ENCODE measurements around the gene LRRC61. TPM values are rescaled to one million over a fixed set of nuclear protein-coding genes. Genes with fewer than 3 reads are reported as not detected.
A peak's percentile ranks its signal among the peaks of the same experiment; 100 is the strongest.

The LRRC61 gene
- total and polyA plus RNA-seq, 2 of the 13 experiments (the other 11 are each of a cell fraction or from before 2014, with no cell fraction given) = 33.0 to 34.8 TPM

- H3K27me3 ChIP-seq (ENCODE audit: control insufficient read depth in 1 of 2, insufficient read depth in 2 of 2, low read length in 2 of 2) = no peaks in the 10 kb centered on the region
- H2AFZ ChIP-seq (ENCODE audit: low read length) = no peak overlapping the region
- FAIRE-seq (no peak), DNase-seq (ENCODE audit: low spot score) (no peak), ATAC-seq (no peak)
- ChIA-PET POLR2A (interaction anchor here (0.9 to 8.7 kb wide), 13 partner anchors 9 to 61 kb away, joined by 3 to 181 read pairs (median 7); partner anchors contain the start of genes ACTR3C, LRRC61, RARRES2 and REPIN1), CTCF (ENCODE audit: low intra/inter-chr PET ratio, low total read pairs) (no interaction called here)
- H3K36me3 ChIP-seq (replicated peaks in 1 of 2; ENCODE audit: control insufficient read depth in 1 of 2, insufficient read depth in 2 of 2, low read length in 2 of 2) = no peaks in the 10 kb centered on the region
- 71% methylated on average over 14 of the region's 15 CpGs for WGBS (ENCODE audit: low lambda C conversion rate)
- no peaks in the 10 kb centered on the region for H3K9me3 ChIP-seq (ENCODE audit: low read length)
- in situ Hi-C loops (cut with HindIII; ENCODE audit: extremely low pct_ligation_motif_present, low pct_unique_long_range_greater_than_20kb) = no loop called here
- H3K4me1 ChIP-seq (ENCODE audit: insufficient read depth, low read length) = peaks cover 93% of the 10 kb centered on the region
- peak overlapping the region; percentile 94 for H3K27ac ChIP-seq (ENCODE audit: extremely low read length, insufficient read depth, low read length)
- no TSS peak for BruUV-seq (replicated peaks)
- peak overlapping the region in 2 of 3 experiments; percentile 37 to 65; a peak in 4 of 6 replicates for H3K4me3 ChIP-seq (replicated peaks in 1 of 3; ENCODE audit: insufficient read depth in 1 of 3, low read depth in 2 of 3, low read length in 3 of 3)
- H3K4me2 ChIP-seq (ENCODE audit: low read depth, low read length) = peak overlapping the region; percentile 88
- H4K20me1 ChIP-seq (ENCODE audit: insufficient read depth, low read length) = peaks cover 3% of the 10 kb centered on the region; the same call in 1 of the 2 replicates
- TF ChIP-seq ZNF552 (CRISPR knock-in tag; IDR thresholded peaks at IDR 0.05; ENCODE audit: borderline replicate concordance) = peak; percentile 15; the same call in 1 of the 2 replicates
- TF ChIP-seq ZNF343 (CRISPR knock-in tag; IDR thresholded peaks at IDR 0.05) = 0 out of 2 replicates have a peak, but pooled peaks have one; percentile 64
- 0 out of 2 replicates have a peak, but pooled peaks have one; percentile 16 for TF ChIP-seq ZNF230 (CRISPR knock-in tag; IDR thresholded peaks at IDR 0.05)
- 0 out of 2 replicates have a peak, but pooled peaks have one; percentile 5 for TF ChIP-seq ZNF607 (CRISPR knock-in tag; IDR thresholded peaks at IDR 0.05; ENCODE audit: borderline replicate concordance)
- TF ChIP-seq ZSCAN31 (CRISPR knock-in tag; IDR thresholded peaks at IDR 0.05; ENCODE audit: low read depth) = 0 out of 2 replicates have a peak, but pooled peaks have one; percentile 5
- 0 out of 2 replicates have a peak, but pooled peaks have one; percentile 25 for TF ChIP-seq ZNF296 (CRISPR knock-in tag; conservative IDR thresholded peaks at IDR 0.05)
- TF ChIP-seq ZNF776 (CRISPR knock-in tag; IDR thresholded peaks at IDR 0.05) = 0 out of 2 replicates have a peak, but pooled peaks have one; percentile 38
- TF ChIP-seq, protein P1, sequence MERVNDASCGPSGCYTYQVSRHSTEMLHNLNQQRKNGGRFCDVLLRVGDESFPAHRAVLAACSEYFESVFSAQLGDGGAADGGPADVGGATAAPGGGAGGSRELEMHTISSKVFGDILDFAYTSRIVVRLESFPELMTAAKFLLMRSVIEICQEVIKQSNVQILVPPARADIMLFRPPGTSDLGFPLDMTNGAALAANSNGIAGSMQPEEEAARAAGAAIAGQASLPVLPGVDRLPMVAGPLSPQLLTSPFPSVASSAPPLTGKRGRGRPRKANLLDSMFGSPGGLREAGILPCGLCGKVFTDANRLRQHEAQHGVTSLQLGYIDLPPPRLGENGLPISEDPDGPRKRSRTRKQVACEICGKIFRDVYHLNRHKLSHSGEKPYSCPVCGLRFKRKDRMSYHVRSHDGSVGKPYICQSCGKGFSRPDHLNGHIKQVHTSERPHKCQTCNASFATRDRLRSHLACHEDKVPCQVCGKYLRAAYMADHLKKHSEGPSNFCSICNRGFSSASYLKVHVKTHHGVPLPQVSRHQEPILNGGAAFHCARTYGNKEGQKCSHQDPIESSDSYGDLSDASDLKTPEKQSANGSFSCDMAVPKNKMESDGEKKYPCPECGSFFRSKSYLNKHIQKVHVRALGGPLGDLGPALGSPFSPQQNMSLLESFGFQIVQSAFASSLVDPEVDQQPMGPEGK (CRISPR knock-in tag; IDR thresholded peaks at IDR 0.05) = 0 out of 2 replicates have a peak, but pooled peaks have one; percentile 15
- TF ChIP-seq ATRX (CRISPR knock-in tag; IDR thresholded peaks at IDR 0.05; ENCODE audit: borderline replicate concordance) = no peak
- no peak; the same call in 1 of the 2 replicates for TF ChIP-seq ZFP90 (CRISPR knock-in tag; IDR thresholded peaks at IDR 0.05; ENCODE audit: borderline replicate concordance)
- TF ChIP-seq ZFP36L1 (CRISPR knock-in tag; IDR thresholded peaks at IDR 0.05) = no peak
- TF ChIP-seq CAMTA2 (CRISPR knock-in tag; IDR thresholded peaks at IDR 0.05; ENCODE audit: borderline replicate concordance) = 0 out of 2 replicates have a peak, but pooled peaks have one; percentile 75
- peak overlapping the region; percentile 84 for H3K9ac ChIP-seq (ENCODE audit: insufficient read depth, low read depth, low read length)
- intact Hi-C loops (cut with micrococcal nuclease; ENCODE audit: unreplicated experiment) = loop anchor here (5.0 kb wide), 1 partner anchor 42 kb away; the partner anchor contains the start of gene RARRES2
- peaks cover 44% of the 10 kb centered on the region for H3K79me2 ChIP-seq (ENCODE audit: insufficient read depth, low read length)
Measured at GRCh38 chr7:150384406-150385301, 61.5 kb downstream of the LRRC61 start.

Measured in HepG2 (cell line).